Activated CD8-positive, alpha-beta memory T cell treated with anti-CD3 and anti-CD28 coated beads, Interleukin-2, amount 50 U/mL, for 48 hours (primary cell): ENCODE measurements around the gene GEMIN4.
"Not testable (repeated sequence)": the region's sequence is repeated elsewhere in the genome, so short reads cannot be mapped to it uniquely, and the experiment has no call there.

Experiments used
- DNase-seq: peaks from one replicate; pipeline ENCODE4 v3.0.0-alpha.2; 2020

Gene GEMIN4

GRCh38 chr17:774313-774584 lies 22.2 kb upstream of the GEMIN4 start:
- no peak for DNase-seq

DNA sequence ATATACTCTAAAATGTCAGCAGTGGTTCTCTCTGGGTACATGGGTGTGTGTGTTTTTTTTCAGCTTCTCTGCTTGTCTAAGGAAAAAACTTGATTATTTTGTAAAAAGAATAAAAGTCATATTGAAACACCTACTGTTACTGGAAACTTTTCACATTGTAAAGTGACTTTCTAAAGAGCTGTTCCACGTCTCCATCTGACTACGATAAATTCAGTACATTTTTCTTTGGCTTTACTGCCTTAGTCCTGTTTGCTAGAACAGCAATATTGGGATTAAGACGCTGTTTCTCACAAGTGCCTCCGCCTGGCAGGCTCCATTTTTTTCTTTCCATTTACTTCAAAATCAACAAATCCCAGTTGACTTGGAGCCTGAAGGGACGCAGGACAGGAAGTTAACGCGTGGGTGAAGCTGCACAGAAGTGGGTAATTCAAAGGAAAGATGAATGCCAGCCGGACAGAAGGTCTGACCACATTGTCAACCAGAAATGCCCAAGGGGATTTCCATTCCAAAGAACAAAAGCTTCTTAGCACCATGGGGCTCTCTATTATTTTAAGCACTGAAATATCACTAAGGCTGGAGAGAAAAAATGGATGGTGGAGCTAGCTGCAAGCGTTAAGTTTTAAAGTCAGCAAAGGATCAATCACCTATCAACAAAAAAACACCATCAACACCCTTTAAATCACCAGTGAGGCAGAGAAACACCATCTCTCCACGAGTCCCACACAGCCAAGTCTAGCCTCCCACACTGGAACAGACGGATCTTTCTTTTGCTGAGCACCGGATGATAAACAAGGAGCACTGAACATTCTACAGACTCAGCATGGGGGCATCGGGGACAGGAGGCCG lies 21.6 kb upstream of the GEMIN4 start:
- DNase-seq, result no peak

- DNase-seq, result no peak
These were observed 21.0 kb upstream of the GEMIN4 start for GRCh38 chr17:773016-773415.

DNA sequence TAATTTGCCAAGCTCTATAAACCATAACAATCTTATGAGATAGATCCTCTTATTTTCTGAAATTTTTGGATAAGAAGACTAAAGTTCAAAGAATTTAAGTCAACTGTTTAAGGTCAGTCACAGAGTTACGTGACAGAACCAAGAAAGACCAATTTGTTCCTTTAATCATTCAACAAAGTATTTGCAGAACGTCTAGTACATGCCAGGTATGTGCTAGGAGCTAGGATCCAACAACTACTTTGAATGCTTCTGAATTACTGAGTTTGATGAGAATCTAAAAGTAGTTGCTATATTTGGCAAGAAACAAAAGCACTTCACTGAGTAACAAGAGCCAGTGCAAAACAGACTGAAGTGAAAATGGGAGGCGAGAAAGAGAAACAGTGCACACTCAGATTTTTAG lies 15.0 kb upstream of the GEMIN4 start:
- DNase-seq, result no peak

- no peak for DNase-seq
These were observed 8.3 kb upstream of the GEMIN4 start for GRCh38 chr17:760371-760770.

- DNase-seq, result no peak
These were observed 7.9 kb upstream of the GEMIN4 start for GRCh38 chr17:759964-760363.

GRCh38 chr17:756010-756567 lies 4.0 kb upstream of the GEMIN4 start:
- not testable (repeated sequence) for DNase-seq

- not testable (repeated sequence) for DNase-seq
These were observed 3.4 kb upstream of the GEMIN4 start for GRCh38 chr17:755319-755961.

- no peak for DNase-seq
These were observed 1.4 kb upstream of the GEMIN4 start for GRCh38 chr17:753418-753817.

GRCh38 chr17:752620-753219 lies 656 bp upstream of the GEMIN4 start:
- DNase-seq, result no peak

- peak; percentile 77 for DNase-seq
These were observed 629 bp downstream of the GEMIN4 start for GRCh38 chr17:751269-752001.

GRCh38 chr17:750431-751037 lies 1.5 kb downstream of the GEMIN4 start:
- DNase-seq, result no peak

DNA sequence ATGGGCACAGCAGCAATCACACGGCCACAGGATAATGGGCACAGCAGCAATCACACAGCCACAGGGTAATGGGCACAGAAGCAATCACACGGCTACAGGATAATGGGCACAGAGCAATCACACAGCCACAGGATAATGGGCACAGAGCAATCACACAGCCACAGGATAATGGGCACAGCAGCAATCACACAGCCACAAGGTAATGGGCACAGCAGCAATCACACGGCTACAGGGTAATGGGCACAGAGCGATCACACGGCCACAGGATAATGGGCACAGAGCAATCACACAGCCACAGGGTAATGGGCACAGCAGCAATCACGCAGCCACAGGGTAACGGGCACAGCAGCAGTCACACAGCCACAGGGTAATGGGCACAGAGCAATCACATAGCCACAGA lies 2.7 kb downstream of the GEMIN4 start:
- not testable (repeated sequence) for DNase-seq

- DNase-seq, result not testable (repeated sequence)
These were observed 3.5 kb downstream of the GEMIN4 start for GRCh38 chr17:748604-749003.

DNA sequence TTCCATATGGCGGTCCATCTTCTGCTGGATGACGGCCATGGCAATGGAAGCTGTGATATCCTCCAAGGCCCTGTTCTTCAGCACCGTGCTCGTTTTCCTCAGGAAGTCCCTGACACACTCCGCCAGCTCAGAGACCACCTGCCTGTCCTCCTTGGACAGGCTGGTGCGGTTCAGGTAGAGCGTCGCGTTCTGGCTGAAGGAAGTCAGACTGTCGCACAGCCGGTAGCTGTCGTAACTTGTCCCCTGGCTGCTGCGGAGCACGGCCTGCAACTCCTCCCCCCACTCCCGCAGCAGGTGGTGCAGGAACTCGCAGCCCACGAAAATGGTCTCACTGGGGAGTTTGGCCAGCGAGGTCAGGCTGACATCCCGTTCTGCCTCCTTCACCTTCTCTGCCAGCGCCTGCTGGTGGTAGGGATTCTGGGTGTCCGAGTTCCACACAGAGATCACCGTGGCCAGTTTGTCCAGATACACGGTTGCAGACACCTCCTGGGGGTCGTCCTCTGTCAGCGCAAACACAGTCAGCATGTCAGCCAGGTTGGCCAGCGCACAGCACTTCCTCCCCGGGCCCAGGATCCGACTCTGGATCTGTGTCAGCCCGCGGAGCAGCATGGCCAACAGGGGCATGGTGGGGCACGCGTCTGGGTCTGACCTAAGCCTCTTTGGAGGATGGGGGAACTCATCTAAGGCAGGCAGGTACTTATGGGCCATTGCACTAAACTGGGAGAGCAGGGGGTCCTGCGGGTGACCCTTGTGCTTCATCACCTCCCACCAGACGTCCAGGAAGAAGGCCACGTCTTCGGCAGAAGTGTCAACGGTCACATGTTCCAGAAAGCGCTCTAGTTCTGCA lies 5.1 kb downstream of the GEMIN4 start:
- no peak for DNase-seq

GRCh38 chr17:746181-746580 lies 5.9 kb downstream of the GEMIN4 start:
- no peak for DNase-seq

- DNase-seq, result no peak
These were observed 6.7 kb downstream of the GEMIN4 start for GRCh38 chr17:745406-745805.

GRCh38 chr17:744937-745336 lies 7.1 kb downstream of the GEMIN4 start:
- DNase-seq, result no peak

DNA sequence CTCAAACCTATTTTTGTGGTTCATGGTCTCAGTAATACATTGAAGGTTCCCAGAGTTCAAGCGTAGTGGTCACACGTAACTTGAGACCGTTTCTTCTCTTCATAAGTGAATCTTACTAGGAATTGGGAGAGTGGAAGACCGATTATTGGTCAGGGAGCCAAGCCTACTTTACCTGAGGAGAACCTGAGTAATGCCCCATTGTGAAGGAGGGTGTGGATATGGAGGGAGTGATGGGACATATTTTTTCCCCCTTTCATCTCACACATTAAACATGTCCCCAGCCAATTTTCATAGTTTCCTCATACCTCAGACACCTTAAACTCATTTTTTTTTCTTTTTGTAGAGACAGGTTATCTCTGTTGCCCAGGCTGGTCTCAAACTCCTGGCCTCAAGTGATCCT lies 8.9 kb downstream of the GEMIN4 start:
- DNase-seq, result no peak

DNA sequence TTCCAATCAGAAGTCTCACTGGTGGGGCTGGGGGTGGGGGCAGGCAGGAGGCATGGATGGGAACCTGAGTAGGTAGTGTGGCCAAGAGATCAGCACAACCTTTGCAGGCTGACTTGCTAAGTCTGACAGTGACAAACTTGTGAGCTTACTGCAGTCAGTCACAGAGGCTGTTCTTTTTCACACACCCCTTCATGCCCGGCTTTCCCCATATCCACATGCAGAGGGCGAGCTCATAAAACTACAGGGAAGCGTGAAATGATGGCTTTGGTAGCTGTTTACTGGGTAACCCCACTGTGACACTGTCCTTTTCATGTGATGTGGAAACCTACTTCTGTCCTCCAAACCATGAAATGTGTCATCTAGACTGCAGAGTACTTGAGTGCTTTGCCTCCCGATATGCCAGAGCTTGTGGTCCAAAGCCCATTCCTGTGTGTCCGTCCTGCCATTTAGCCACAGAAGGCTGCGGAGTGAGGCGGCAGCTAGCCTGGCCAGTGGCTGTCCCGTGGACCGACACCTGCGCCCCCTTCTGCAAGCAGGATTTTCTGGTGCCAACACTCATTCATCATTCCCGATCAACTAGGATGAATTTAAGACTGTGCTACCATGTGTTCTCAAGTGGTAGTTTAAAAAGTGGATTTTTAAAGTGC lies 9.8 kb downstream of the GEMIN4 start:
- DNase-seq, result no peak
